Mesenchymal stem cell (in vitro differentiated cells and primary cell): ENCODE data around the gene PRKCQ.

ENCODE experiments used
- DNase-seq: peaks from one replicate; pipeline ENCODE4 v3.0.0-alpha.2; 2013
- H2AFZ ChIP-seq: one replicate; pipeline ENCODE4 v1.6.1; 2013; ENCODE audit warnings: low read depth, mild to moderate bottlenecking, control low read depth, inconsistent platforms, low read length, moderate library complexity
- H2AK5ac ChIP-seq: 2 replicates; pipeline ENCODE4 v1.6.1; 2013; ENCODE audit warnings: low read length, moderate library complexity, mild to moderate bottlenecking, inconsistent platforms; ENCODE audit not compliant: severe bottlenecking
- H2BK120ac ChIP-seq: one replicate; pipeline ENCODE4 v1.6.1; 2013; ENCODE audit warnings: low read depth, mild to moderate bottlenecking, inconsistent platforms, low read length, moderate library complexity
- H2BK12ac ChIP-seq, 2 experiments: one replicate each; pipeline ENCODE4 v1.6.1; 2013; ENCODE audit warnings: inconsistent platforms in 2 of 2, low read length in 2 of 2, mild to moderate bottlenecking in 2 of 2, moderate library complexity in 2 of 2, control low read depth in 1 of 2
- H2BK15ac ChIP-seq: one replicate; pipeline ENCODE4 v1.6.1; 2013; ENCODE audit warnings: mild to moderate bottlenecking, low read depth, inconsistent platforms; ENCODE audit not compliant: poor library complexity, severe bottlenecking
- H2BK5ac ChIP-seq: 2 replicates; pipeline ENCODE4 v1.6.1; 2013; ENCODE audit warnings: low read depth, mild to moderate bottlenecking, low read length, control low read depth, inconsistent platforms; ENCODE audit not compliant: poor library complexity, severe bottlenecking
- H3K14ac ChIP-seq, 2 experiments: one replicate each; pipeline ENCODE4 v1.6.1; 2013; ENCODE audit warnings: inconsistent platforms in 2 of 2, low read length in 2 of 2, control low read depth in 1 of 2, mild to moderate bottlenecking in 1 of 2, moderate library complexity in 1 of 2
- H3K18ac ChIP-seq, 2 experiments: one replicate each; pipeline ENCODE4 v1.6.1; 2013; ENCODE audit warnings: inconsistent platforms in 2 of 2, low read length in 2 of 2, control low read depth in 1 of 2, low read depth in 1 of 2, mild to moderate bottlenecking in 1 of 2
- H3K23ac ChIP-seq, 2 experiments: one replicate each; pipeline ENCODE4 v1.6.1; 2013; ENCODE audit warnings: inconsistent platforms in 2 of 2, low read length in 2 of 2, mild to moderate bottlenecking in 2 of 2, moderate library complexity in 2 of 2, control low read depth in 1 of 2
- H3K27ac ChIP-seq: 2 replicates; pipeline ENCODE4 v1.5.1; 2013; ENCODE audit warnings: mild to moderate bottlenecking, moderate library complexity, low read length, control low read depth, inconsistent platforms; ENCODE audit not compliant: poor library complexity, severe bottlenecking
- H3K27me3 ChIP-seq, 2 experiments: 2 replicates each; pipeline versions ENCODE4 v1.6.1 to v1.7.0; 2013; ENCODE audit warnings: low read length in 2 of 2, mild to moderate bottlenecking in 2 of 2, moderate library complexity in 2 of 2, control low read depth in 1 of 2, inconsistent platforms in 1 of 2; ENCODE audit not compliant: control insufficient read depth in 1 of 2, insufficient read depth in 1 of 2
- H3K36me3 ChIP-seq, 2 experiments: 2 replicates each; pipeline versions ENCODE4 v1.6.1 to v1.7.0; 2013; ENCODE audit warnings: low read length in 2 of 2, control low read depth in 1 of 2, inconsistent platforms in 1 of 2, low read depth in 1 of 2, mild to moderate bottlenecking in 1 of 2; ENCODE audit not compliant: insufficient read depth in 2 of 2, control insufficient read depth in 1 of 2
- H3K4ac ChIP-seq, 2 experiments: one replicate each; pipeline ENCODE4 v1.6.1; 2013; ENCODE audit warnings: inconsistent platforms in 2 of 2, low read length in 2 of 2, mild to moderate bottlenecking in 2 of 2, moderate library complexity in 2 of 2, control low read depth in 1 of 2, low read depth in 1 of 2
- H3K4me1 ChIP-seq: 2 replicates; pipeline ENCODE4 v1.6.1; 2013; ENCODE audit warnings: low read depth, low read length, control low read depth; ENCODE audit not compliant: control insufficient read depth, insufficient read depth
- H3K4me2 ChIP-seq: 2 replicates; pipeline ENCODE4 v1.6.1; 2013; ENCODE audit warnings: low read length, mild to moderate bottlenecking, inconsistent platforms; ENCODE audit not compliant: poor library complexity, severe bottlenecking
- H3K4me3 ChIP-seq, 2 experiments: 2 replicates each; pipeline versions ENCODE4 v1.5.1 to v1.7.0; 2013; ENCODE audit warnings: low read length in 2 of 2, mild to moderate bottlenecking in 2 of 2, control low read depth in 1 of 2, low read depth in 1 of 2; ENCODE audit not compliant: insufficient read depth in 1 of 2
- H3K79me1 ChIP-seq: replicated peaks from 2 replicates; pipeline ENCODE4 v1.6.1; 2013; ENCODE audit warnings: mild to moderate bottlenecking, control low read depth, low read length, inconsistent platforms; ENCODE audit not compliant: poor library complexity, severe bottlenecking
- H3K9ac ChIP-seq: 2 replicates; pipeline ENCODE4 v1.7.0; 2013; ENCODE audit warnings: mild to moderate bottlenecking, low read length, moderate library complexity
- H3K9me3 ChIP-seq: 2 replicates; pipeline ENCODE4 v1.7.0; 2013; ENCODE audit warnings: mild to moderate bottlenecking, low read length; ENCODE audit not compliant: control insufficient read depth
- H4K8ac ChIP-seq: one replicate; pipeline ENCODE4 v1.6.1; 2013; ENCODE audit warnings: inconsistent platforms, mild to moderate bottlenecking, low read length, moderate library complexity
- H4K91ac ChIP-seq: one replicate; pipeline ENCODE4 v1.6.1; 2013; ENCODE audit warnings: mild to moderate bottlenecking, low read length, inconsistent platforms
- WGBS: methylation state at CpG from one replicate; pipeline ENCODE4 v1.1.7; 2013; ENCODE audit warnings: mixed read lengths; 5-methylcytosine and 5-hydroxymethylcytosine counted together

Gene PRKCQ

DNA sequence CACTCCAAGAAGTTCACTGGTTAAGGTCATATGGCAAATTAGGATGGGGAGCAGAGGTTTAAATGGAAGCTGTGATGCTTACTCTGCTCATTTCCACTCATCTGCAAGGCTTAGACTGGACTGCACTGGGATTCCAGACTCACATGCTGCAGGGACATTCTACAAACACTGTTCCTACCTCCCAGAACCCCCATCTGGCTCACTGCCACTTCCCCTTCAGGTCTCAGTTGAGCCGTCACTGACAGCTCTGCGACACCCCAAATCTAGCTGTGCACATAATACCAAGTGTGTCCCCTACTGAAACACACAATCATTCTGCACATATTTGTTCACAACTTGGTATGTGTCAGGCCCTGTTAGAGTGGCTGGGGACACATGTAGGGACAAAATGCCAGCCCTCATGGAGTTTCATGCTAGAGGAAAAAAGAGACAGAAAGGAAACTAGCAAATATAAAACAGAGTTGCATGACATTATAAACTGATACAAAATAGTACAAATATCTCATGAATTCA is 5.4 kb downstream of the PRKCQ start:
- H3K23ac ChIP-seq: no peak overlapping the region
- H3K14ac ChIP-seq: no peak overlapping the region
- H4K8ac ChIP-seq: no peak overlapping the region
- no peak overlapping the region for H4K91ac ChIP-seq
- H2BK15ac ChIP-seq: no peak overlapping the region
- no peak overlapping the region for H3K4me2 ChIP-seq
- H2BK120ac ChIP-seq: no peak overlapping the region
- H2AK5ac ChIP-seq: no peak overlapping the region
- H3K9me3 ChIP-seq: no peaks in the 10 kb centered on the region
- no peak overlapping the region for H2BK12ac ChIP-seq
- H3K79me1 ChIP-seq: no peaks in the 10 kb centered on the region
- WGBS: 97% methylated on average over 2 of the region's 2 CpGs
- H3K9ac ChIP-seq: no peak overlapping the region
- H3K27me3 ChIP-seq: peaks cover 34 to 75% of the 10 kb centered on the region in 2 experiments
- no peaks in the 10 kb centered on the region for H3K4me1 ChIP-seq
- DNase-seq: no peak
- H3K27ac ChIP-seq: no peak overlapping the region
- no peak overlapping the region for H3K4ac ChIP-seq
- no peak overlapping the region for H2BK5ac ChIP-seq
- no peak overlapping the region for H2AFZ ChIP-seq
- no peaks in the 10 kb centered on the region for H3K36me3 ChIP-seq
- no peak overlapping the region for H3K18ac ChIP-seq
- no peak overlapping the region for H3K4me3 ChIP-seq

DNA sequence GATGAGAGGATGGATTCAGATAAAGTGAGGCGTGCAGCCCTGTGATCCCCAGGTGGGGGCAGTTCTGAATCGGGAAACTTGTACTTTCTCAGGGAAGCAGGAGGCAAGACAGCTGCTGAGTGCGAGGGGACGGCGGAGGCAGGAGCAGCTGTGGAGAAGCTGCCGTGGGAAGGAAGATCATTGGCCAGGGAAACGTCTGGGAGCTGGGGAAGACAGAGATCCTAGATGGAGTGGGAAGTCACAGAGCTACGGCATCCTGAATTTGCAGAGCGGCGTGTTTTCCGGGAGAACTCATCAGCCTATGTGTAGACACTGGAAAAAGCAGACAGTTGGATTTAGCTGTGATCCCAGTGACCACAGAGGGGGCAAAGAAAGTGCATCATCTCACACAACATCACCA is 9.2 kb downstream of the PRKCQ start:
- no peak overlapping the region for H4K91ac ChIP-seq
- H2BK5ac ChIP-seq: no peak overlapping the region
- H3K9me3 ChIP-seq: no peaks in the 10 kb centered on the region
- H3K23ac ChIP-seq: no peak overlapping the region
- no peak overlapping the region for H3K27ac ChIP-seq
- no peak overlapping the region for H2AFZ ChIP-seq
- no peak overlapping the region for H3K4me2 ChIP-seq
- H2BK12ac ChIP-seq: no peak overlapping the region
- H3K4ac ChIP-seq: no peak overlapping the region
- 90% methylated on average over 11 of the region's 11 CpGs for WGBS
- H3K36me3 ChIP-seq: no peaks in the 10 kb centered on the region
- H3K4me1 ChIP-seq: no peaks in the 10 kb centered on the region
- no peak overlapping the region for H3K18ac ChIP-seq
- H3K4me3 ChIP-seq: no peak overlapping the region
- H2AK5ac ChIP-seq: no peak overlapping the region
- H2BK120ac ChIP-seq: no peak overlapping the region
- no peaks in the 10 kb centered on the region for H3K79me1 ChIP-seq
- no peak overlapping the region for H4K8ac ChIP-seq
- H3K14ac ChIP-seq: no peak overlapping the region
- no peak overlapping the region for H2BK15ac ChIP-seq
- H3K9ac ChIP-seq: no peak overlapping the region
- no peak for DNase-seq
- peaks cover 17 to 61% of the 10 kb centered on the region in 2 experiments for H3K27me3 ChIP-seq

DNA sequence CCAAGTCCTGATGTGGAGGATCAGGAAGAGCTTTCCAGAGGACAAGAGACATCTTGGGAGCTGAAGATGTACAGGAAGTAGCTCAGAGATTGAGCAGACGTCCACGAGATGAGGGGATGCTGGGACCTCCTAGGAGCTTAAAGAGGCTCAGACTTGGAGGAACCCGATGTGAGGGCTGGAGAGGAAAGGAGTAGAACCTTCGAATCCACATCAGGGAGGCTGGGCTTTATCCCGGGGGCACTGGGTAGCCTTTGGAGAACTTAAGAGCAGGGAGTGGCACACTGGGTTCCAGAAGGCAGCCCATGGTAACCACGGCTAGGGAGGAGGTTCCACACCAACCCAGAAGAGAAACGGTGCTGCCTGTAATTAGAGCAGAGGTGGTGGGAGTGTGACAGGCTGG is 10.8 kb downstream of the PRKCQ start:
- Histone ChIP-seq H3K4me3 (no peak overlapping the region), H3K4ac (no peak overlapping the region), H4K91ac (no peak overlapping the region), H3K14ac (no peak overlapping the region), H2BK12ac (no peak overlapping the region), H4K8ac (no peak overlapping the region), H3K9me3 (no peaks in the 10 kb centered on the region), H3K79me1 (no peaks in the 10 kb centered on the region), H3K36me3 (no peaks in the 10 kb centered on the region), H3K23ac (no peak overlapping the region), H2BK120ac (no peak overlapping the region), H3K9ac (no peak overlapping the region), H2AFZ (no peak overlapping the region), H2BK15ac (no peak overlapping the region), H3K27ac (no peak overlapping the region), H2BK5ac (no peak overlapping the region), H2AK5ac (no peak overlapping the region), H3K27me3 (peaks cover 12 to 63% of the 10 kb centered on the region in 2 experiments), H3K4me2 (no peak overlapping the region), H3K18ac (no peak overlapping the region), H3K4me1 (no peaks in the 10 kb centered on the region)
- DNase-seq: no peak
- WGBS: 71% methylated on average over 7 of the region's 7 CpGs

DNA sequence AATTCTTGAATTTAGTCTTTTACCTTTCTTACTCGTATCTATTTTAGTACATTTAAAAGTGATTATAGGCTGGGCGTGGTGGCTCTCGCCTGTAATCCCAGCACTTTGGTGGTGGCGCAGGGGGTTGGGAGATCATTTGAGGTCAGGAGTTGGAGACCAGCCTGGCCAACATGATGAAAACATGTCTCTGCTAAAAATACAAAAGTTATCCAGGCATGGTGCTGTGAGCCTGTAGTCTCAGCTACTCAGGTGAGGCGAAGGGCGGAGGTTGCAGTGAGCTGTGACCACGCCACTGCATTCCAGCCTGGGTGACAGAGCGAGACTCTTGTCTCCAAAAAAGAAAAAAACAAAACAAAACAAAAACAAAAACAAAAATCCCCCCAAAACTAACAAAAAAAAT is 12.2 kb downstream of the PRKCQ start:
- Histone ChIP-seq H4K8ac (no peak overlapping the region), H3K4ac (no peak overlapping the region), H3K79me1 (no peaks in the 10 kb centered on the region), H2AK5ac (no peak overlapping the region), H2BK12ac (no peak overlapping the region), H3K4me1 (no peaks in the 10 kb centered on the region), H3K14ac (no peak overlapping the region), H4K91ac (no peak overlapping the region), H3K4me3 (no peak overlapping the region), H2BK120ac (no peak overlapping the region), H3K27me3 (peaks cover 15 to 62% of the 10 kb centered on the region in 2 experiments), H3K23ac (no peak overlapping the region), H3K36me3 (no peaks in the 10 kb centered on the region), H3K18ac (no peak overlapping the region), H3K4me2 (no peak overlapping the region), H2BK15ac (no peak overlapping the region), H2AFZ (no peak overlapping the region), H2BK5ac (no peak overlapping the region), H3K9me3 (no peaks in the 10 kb centered on the region), H3K9ac (no peak overlapping the region), H3K27ac (no peak overlapping the region)
- 94% methylated on average over 7 of the region's 8 CpGs for WGBS
- no peak for DNase-seq
